ENCODE measurements around the gene KIAA1958. TPM values are rescaled to one million over a fixed set of nuclear protein-coding genes. Genes with fewer than 3 reads are reported as not detected.

Gene KIAA1958
- total RNA-seq, 2 donors from 2014 or later, result 5.8 to 6.0 TPM

DNA sequence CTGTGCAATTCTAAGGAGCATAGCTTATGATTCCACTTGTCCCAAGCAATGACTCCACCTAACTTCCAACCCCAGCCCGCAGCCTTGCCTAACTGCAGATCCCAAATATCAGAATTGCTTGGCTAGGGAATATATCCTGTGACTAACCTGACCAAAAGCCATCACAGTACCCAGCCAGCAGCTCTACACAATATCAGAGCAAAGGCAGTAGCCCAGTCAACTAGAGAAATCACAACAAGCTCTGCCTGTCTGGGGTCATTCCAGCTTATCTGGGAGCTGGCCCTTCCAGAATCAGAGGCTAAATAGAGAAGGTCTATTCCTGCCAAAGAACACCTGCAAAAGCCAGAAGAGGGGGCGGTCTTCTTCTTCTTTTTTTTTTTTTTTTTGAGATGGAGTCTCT lies 9.3 kb upstream of the KIAA1958 start:
- ATAC-seq (ENCODE audit: insufficient number of reproducible peaks, low FRiP score, low read depth), result no peak
- H3K9me3 ChIP-seq, result peaks cover 11% of the 10 kb centered on the region
- DNase-seq (ENCODE audit: low spot score), result no peak
- peaks cover 2% of the 10 kb centered on the region for H3K36me3 ChIP-seq
- no peaks in the 10 kb centered on the region for H3K4me1 ChIP-seq (ENCODE audit: control insufficient read depth in 1 of 2, low read depth in 2 of 2)
- no peak for TF ChIP-seq CTCF (IDR thresholded peaks at IDR 0.05)
- no peak overlapping the region for H3K27ac ChIP-seq
- H3K4me3 ChIP-seq, result no peak overlapping the region
- no peaks in the 10 kb centered on the region for H3K27me3 ChIP-seq (replicated peaks; ENCODE audit: insufficient read depth)

DNA sequence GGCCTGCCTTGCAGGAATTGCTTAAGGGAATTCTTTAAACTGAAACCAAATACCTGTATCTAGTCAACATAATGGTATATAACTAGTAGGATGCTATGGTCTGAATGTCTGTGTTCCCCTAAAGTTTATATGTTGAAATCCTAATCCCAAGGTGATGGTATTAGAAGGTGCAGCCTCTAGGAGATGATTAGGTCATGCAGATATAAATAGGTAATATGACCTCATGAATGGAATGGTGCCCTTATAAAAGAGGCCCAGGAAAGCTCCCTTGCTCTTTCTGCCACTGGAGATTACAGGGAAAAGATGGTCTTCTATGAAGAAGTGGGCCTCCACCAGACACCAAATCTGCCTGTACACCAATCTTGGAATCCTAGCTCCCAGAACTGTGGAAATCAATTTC lies 7.4 kb upstream of the KIAA1958 start:
- no peak overlapping the region for H3K4me3 ChIP-seq
- H3K36me3 ChIP-seq, result peaks cover 2% of the 10 kb centered on the region
- ATAC-seq (ENCODE audit: insufficient number of reproducible peaks, low FRiP score, low read depth), result peak; percentile 28
- no peaks in the 10 kb centered on the region for H3K4me1 ChIP-seq (ENCODE audit: control insufficient read depth in 1 of 2, low read depth in 2 of 2)
- DNase-seq (ENCODE audit: low spot score), result no peak
- H3K27ac ChIP-seq, result no peak overlapping the region
- no peaks in the 10 kb centered on the region for H3K27me3 ChIP-seq (replicated peaks; ENCODE audit: insufficient read depth)
- H3K9me3 ChIP-seq, result peaks cover 11% of the 10 kb centered on the region
- TF ChIP-seq CTCF (IDR thresholded peaks at IDR 0.05), result no peak

DNA sequence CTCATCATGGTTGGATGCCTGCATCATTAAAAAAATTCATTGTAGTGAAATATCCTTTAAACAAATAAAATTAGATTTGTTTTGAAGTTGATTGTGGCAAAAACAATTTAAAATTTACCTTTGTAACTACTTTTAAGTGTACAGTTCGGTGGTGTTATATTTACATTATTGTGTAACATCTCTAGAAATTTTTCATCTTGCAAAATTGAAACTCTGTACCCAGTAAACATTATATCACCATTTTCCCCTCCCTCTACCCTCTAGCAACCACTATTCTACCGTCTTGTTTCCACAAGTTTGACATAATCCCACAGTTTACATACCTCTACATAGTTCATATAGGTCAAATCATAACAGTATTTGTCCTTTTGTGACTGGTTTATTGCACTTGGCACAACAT lies 2.0 kb upstream of the KIAA1958 start:
- TF ChIP-seq CTCF (IDR thresholded peaks at IDR 0.05), result no peak
- ATAC-seq (ENCODE audit: insufficient number of reproducible peaks, low FRiP score, low read depth), result no peak
- H3K4me3 ChIP-seq, result no peak overlapping the region
- H3K4me1 ChIP-seq (ENCODE audit: control insufficient read depth in 1 of 2, low read depth in 2 of 2), result peaks cover 0 to 7% of the 10 kb centered on the region in 2 donors
- no peak overlapping the region for H3K27ac ChIP-seq
- no peak for DNase-seq (ENCODE audit: low spot score)
- H3K9me3 ChIP-seq, result no peaks in the 10 kb centered on the region
- no peaks in the 10 kb centered on the region for H3K36me3 ChIP-seq
- no peaks in the 10 kb centered on the region for H3K27me3 ChIP-seq (replicated peaks; ENCODE audit: insufficient read depth)

- ATAC-seq (ENCODE audit: insufficient number of reproducible peaks, low FRiP score, low read depth) (no peak), DNase-seq (ENCODE audit: low spot score) (no peak)
- Histone ChIP-seq H3K27me3 (replicated peaks; ENCODE audit: insufficient read depth) (no peaks in the 10 kb centered on the region), H3K4me1 (ENCODE audit: control insufficient read depth in 1 of 2, low read depth in 2 of 2) (peaks cover 0 to 7% of the 10 kb centered on the region in 2 donors), H3K9me3 (no peaks in the 10 kb centered on the region), H3K36me3 (no peaks in the 10 kb centered on the region), H3K4me3 (peak overlapping the region; percentile 78), H3K27ac (no peak overlapping the region)
- no peak for TF ChIP-seq CTCF (IDR thresholded peaks at IDR 0.05)
These were observed 1.1 kb upstream of the KIAA1958 start for GRCh38 chr9:112485574-112485973.

DNA sequence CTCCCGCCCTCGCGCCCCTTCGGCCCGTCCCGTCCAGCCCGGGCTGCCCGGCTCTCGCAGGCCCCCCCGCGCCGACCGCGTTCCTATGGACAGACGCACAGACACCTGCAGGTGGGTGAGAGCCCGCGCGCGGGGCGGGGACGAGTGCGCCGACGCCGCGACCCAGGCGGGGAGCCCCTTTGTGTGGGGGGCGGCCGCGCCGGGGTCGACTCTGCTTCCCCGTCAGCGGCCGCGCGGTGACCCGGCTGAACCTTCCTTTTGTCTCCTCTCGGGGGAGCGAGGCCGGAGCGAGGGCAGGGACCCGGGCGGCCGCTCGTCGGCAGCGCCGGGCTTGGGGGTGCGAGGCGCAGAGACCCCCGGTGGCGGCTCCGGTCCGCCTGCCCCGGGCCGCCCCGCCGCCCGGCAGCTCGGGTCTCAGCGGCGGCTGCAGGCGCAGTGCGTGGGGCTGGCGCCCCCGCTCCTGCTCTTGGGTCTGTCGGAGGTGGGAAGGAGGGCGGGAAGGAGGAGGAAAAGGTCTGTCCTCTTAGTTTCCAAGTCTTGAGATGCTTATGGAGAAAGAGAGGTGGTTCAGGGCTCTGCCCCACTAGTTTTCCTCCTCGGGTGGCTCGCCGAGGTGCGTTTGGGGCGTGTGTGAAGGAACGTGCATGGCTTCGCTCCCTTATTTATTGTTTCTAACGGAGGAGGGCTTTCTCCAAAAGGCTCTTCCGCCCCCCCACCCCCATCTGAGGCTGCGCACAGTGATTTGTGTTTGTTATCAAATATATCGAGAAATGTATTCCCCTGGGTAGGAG lies 576 bp downstream of the KIAA1958 start:
- peak overlapping the region; percentile 71 to 86 for H3K27ac ChIP-seq
- ATAC-seq (ENCODE audit: insufficient number of reproducible peaks, low FRiP score, low read depth), result peak; percentile 17
- no peak for TF ChIP-seq CTCF (IDR thresholded peaks at IDR 0.05)

More for the DNA sequence above, 576 bp downstream of the KIAA1958 start:
- Histone ChIP-seq H3K9me3 (no peaks in the 10 kb centered on the region), H3K27me3 (replicated peaks; ENCODE audit: insufficient read depth) (no peaks in the 10 kb centered on the region), H3K36me3 (no peaks in the 10 kb centered on the region), H3K4me1 (ENCODE audit: control insufficient read depth in 1 of 2, low read depth in 2 of 2) (peaks cover 0 to 7% of the 10 kb centered on the region in 2 donors), H3K4me3 (peak overlapping the region; percentile 95)
- no peak for DNase-seq (ENCODE audit: low spot score)

Data from thoracic aorta (tissue), 2 donors.